Fibroblast of lung (primary cell): Measurements from ENCODE around the gene RIPK3.

ENCODE experiments used
- CTCF ChIP-seq, 2 donors: IDR thresholded peaks in 1 of 2; conservative IDR thresholded peaks in 1 of 2; 1 replicate in 1 of 2; 2 replicates in 1 of 2; pipeline ENCODE4 v1.5.1; 2011 to 2012; ENCODE audit warnings: low read length in 2 of 2, control low read depth in 1 of 2, inconsistent platforms in 1 of 2, low read depth in 1 of 2, mild to moderate bottlenecking in 1 of 2
- EZH2 ChIP-seq: IDR thresholded peaks from 2 replicates; pipeline ENCODE4 v1.5.1; 2012; ENCODE audit warnings: low read length, control low read depth, mild to moderate bottlenecking; ENCODE audit errors: missing control alignments

- TF ChIP-seq CTCF (conservative IDR thresholded peaks at IDR 0.05 in 1 of 2, IDR thresholded peaks at IDR 0.05 in 1 of 2; ENCODE audit: low read depth in 1 of 2, low read length in 2 of 2) (no peak), EZH2 (no peak)
Observed at GRCh38 chr14:24347134-24347533, 7.3 kb upstream of the RIPK3 start.
